Measurements from ENCODE around the gene SLC16A10.

DNA sequence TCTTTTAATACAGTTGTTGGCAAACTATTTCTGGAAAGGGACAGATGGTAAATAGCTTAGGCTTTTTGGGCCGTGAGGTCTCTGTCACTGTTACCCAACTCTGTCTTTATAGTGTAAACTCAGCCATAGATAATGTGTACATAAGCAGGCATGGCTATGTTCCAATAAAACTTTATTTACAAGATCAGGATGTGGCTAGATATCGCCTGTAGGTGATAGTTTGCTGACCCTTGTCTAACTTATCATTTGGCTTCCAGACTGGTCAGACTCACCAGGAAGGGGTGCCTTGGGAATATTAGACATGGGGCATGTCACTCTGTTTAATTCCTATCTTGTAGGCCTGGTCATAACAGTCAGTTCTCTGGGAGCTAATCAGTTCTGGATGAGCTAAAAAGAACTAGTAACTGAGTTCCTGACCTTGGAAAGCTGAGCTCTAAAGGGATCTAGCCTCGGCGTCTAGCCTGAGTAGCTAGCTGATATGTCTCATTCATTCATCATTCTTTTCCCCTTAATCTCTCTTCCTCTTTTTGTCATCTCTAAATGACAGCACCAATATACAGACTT lies 163.6 kb downstream of the SLC16A10 start:
- TF ChIP-seq CTCF (IDR thresholded peaks at IDR 0.05; ENCODE audit: poor library complexity) (no peak), EZH2 (IDR thresholded peaks at IDR 0.05; ENCODE audit: borderline replicate concordance) (no peak)
